ENCODE results near the gene GPR142.

The GPR142 gene

GRCh38 chr17:74371653-74372147 lies 4.4 kb downstream of the GPR142 start:
- DNase-seq, result no peak

DNA sequence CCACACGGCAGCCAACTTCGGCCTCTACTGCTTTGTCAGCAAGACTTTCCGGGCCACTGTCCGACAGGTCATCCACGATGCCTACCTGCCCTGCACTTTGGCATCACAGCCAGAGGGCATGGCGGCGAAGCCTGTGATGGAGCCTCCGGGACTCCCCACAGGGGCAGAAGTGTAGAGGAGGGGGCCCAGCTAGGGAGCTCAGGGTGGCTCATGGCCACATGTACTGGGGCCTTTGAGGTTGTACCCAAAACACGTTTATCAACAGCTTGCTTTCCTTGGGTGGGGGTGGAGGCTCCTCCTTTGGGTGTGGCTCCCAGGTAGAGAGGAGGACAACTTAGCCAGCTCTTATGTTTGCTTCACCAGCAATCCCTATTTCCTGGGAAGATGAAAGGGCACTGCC lies 5.1 kb downstream of the GPR142 start:
- no peak for DNase-seq

DNA sequence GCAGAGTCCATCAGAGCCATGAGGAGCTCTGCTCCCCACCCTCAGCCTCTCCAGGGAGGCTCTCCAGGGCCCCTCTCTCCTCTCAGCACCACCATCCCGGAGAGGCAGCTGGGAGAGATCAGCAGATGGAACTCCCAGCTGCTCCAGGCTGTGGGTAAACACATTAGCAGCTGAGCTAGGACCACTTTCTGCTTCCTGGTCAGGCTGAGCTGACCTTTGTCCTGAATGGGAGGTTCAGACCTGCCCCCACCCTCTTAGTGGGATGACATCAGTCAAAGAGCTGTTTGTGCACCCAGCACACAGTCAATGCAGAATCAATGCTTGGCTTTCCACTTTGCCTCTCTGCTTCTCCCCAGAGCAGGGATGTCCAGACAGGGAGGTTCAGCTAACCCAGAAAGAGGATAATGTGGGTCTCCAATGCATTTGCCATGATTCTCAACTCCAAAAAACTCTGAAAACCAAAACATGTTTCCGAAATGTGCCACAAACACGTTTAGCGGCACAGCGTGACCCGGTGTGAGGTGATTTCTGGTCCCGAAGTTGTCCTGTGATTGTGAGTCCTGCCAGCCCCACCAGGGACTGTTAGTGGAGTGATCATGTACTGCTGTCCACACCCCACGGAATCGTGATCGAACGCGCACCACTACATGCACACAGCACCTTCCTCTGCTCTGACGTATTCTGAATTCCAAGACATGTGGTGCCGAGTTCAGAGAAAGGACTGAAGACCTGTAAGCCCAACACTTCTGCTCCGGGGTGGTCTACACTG lies 6.7 kb downstream of the GPR142 start:
- peak; percentile 6 for DNase-seq

DNA sequence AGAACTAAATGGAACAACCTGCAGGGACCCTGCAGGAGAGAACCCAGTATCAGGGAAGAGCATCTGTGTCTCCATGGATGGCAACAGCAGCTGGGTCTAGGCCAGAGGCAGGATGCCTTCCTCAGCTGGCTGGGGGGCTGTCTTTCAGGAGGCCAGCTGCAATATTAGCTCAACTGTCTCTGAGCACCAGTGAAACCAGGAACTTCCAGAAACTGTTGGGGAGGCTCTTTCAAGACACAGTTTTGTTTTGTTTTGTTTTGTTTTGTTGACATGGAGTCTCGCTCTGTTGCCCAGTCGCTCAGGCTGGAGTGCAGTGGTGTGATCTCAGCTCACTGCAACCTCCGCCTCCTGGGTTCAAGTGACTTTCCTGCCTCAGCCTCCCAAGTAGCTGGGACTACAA lies 7.6 kb downstream of the GPR142 start:
- no peak for DNase-seq

GRCh38 chr17:74379495-74380085 lies 12.3 kb downstream of the GPR142 start:
- peak; percentile 47 for DNase-seq

GRCh38 chr17:74380086-74380958 lies 13.0 kb downstream of the GPR142 start:
- DNase-seq, result no peak

DNA sequence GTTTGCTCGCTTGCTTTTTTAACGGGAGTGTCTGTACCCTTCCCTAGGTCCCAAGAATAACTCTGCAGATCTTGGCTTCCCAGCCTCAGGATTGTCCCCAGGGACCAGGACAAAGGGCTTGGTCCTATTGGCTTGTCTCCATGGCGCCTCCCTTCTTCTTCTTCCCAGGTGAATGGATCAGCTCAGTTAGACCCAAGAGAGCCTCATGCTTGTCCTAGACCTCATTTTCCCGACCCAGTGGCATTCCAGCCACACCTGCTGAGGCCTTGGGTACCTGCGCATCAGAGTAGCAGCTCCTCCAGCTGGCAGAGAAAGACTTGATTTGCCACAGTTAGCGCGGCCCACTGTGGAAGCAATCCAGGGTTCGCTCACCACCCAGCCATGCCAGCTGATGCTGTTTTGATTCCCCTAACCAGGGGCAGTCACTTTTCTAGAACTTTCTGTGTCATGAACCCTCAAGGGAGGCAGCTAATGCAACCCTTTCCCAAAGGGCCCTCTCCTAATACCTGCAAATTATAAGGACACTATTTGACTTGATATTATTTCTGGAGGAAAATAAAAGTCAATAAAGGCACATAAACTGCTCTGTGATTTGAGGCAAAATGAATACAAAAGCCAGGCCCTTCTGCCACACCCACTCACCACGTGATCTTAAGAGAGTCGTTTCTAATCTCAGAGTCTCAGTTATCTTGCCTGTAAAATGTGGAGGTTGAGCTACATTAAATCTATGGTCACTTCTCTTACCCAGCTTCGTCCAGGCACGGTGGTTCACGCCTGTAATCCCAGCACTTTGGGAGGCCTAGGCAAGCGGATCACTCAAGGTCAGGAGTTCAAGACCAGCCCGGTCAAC lies 13.9 kb downstream of the GPR142 start:
- no peak for DNase-seq

DNA sequence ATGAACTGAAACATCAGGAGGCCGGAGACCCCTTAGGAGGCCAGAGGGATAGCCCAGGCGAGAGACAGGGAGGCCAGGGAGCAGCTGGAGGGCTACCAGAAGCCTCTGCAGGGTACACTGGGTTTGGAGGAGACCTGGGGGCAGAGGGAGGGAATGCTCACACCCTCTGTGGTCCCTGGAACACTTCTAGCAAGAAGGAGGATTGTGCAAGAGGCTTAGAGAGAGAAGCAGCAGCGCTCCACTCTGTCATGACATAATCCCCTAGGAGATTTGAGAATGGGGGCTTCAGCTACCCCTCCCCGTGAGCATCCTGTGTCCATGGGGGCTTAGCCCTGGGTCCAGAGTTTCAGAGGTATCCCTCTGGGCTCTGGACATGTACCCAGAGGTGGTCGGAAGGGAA lies 15.8 kb downstream of the GPR142 start:
- no peak for DNase-seq

DNA sequence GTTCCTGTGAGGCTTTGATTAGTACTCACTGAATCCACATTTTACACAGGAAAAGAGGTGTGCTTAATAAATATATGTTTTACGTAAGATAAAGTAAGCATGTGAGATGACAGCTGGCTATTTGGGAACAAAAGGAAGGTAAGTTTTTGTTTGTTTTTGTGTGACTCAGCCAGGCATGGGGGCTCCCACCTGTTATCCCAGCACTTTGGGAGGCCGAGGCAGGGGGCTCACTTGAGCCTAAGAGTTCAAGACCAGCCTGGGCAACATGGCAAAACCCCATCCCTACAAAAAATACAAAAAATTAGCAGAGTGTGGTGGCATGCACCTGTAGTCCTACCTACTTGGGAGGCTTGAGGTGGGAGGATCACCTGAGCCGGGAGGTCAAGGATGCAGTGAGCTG lies 17.9 kb downstream of the GPR142 start:
- no peak for DNase-seq

GRCh38 chr17:74386386-74386785 lies 19.1 kb downstream of the GPR142 start:
- DNase-seq, result no peak

GRCh38 chr17:74387365-74388218 lies 20.3 kb downstream of the GPR142 start:
- DNase-seq, result no peak

GRCh38 chr17:74389084-74389753 lies 21.9 kb downstream of the GPR142 start:
- no peak for DNase-seq

- no peak for DNase-seq
These were observed 22.8 kb downstream of the GPR142 start for GRCh38 chr17:74389937-74390679.

DNA sequence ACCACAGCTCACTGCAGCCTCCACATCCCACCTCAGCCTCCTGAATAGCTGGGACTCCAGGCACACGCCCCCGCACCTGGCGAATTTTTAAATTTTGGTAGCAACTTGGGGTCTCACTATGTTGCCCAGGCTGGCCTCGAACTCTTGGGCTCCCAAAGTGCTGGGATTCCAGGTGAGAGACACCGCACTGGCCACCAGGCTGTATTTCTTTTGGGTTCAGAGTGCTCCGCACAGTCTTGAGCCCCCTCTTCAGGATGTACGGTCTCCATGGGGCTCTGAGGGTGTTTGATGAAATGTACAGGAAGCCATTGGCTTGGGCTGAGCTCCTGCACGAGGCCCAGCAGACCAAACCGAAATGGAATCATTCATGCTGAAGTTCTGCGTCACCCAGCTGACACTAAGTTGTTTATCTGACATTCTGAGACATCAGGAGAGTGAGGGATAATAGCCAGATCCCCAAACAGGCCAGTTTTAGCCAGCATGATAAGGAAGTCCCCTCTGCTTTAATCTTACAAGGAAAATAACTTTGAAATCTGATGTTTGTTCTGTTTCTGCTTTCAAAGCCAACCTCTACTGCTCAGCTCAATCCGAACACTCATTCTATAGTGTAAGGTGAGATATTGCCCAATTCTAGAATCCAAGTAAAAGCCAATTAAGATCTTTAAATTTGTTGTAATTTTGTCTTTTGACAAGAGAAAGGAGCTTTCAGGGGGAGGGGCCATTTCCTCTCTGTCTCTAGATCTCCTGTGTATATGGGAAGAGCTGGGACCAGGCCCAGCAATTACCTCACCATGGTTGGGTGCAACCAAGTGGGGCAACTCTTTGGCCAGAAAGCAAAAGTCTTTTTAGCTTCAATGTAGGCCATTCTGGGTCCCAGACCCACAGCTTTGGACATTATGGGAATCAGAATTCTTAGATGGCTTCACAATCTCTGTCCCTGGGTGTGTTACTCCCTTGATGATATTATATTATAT lies 23.7 kb downstream of the GPR142 start:
- DNase-seq, result no peak

DNA sequence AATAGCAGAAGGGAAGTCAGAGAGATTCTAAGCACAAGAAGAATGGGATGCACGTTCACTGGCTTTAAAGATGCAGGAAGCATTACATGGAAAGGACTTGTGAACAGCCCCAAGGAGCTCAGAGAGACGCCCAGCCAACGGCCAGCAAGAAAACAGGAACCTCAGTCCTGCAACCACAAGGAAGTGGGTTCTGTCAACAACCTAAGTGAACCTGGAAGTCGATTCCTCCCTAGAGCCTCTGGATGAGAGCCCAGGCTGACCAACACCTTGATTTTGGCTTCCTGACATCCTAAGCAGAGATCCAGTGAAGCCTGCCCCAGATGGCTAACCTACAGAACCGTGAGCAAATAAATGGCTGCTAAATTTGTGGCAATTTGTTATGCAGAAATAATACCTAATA lies 24.5 kb downstream of the GPR142 start:
- no peak for DNase-seq

GRCh38 chr17:74392848-74393247 lies 25.5 kb downstream of the GPR142 start:
- DNase-seq, result no peak

- no peak for DNase-seq
These were observed 26.1 kb downstream of the GPR142 start for GRCh38 chr17:74393346-74393942.

DNA sequence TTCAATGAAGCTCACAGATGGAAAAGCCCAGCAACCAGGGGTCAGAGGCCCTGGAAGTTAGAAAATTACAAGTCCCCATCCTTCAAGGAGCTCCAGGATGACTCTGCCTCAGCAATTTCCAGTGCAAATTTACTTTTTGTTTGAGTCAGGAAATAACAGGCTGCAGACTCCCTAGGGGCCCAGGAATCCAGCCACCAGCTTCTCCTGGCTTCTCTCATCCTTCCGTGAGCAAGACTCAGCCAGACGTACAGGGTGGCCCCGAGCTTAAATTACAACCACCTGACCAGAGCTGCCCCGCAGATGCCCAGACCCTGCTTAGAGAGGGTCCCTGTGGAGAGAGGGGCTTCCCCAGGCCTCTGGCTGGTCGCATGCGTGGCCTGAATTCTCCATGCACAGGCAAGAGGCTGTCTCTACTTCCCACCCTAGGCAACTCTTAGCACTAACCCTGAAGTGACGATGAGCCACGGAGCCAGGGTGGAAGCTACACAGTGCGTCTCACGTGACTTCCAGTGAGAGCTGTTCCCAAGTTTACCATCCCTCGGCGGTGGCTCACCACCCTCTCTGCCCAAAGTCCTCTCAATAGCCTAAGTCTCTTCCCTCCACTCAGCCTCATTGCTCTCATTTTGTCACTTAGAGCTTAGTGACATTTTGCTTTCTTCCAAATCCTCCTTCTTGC lies 27.1 kb downstream of the GPR142 start:
- no peak for DNase-seq

Data from NCI-H748 treated with DMSO at 0.1 percent for 48 hours (cell line).